ENCODE data around the gene DLG2. TPM values are rescaled to one million over a fixed set of nuclear protein-coding genes. Genes with fewer than 3 reads are reported as not detected.
A peak's percentile ranks its signal among the peaks of the same experiment; 100 is the strongest.

The DLG2 gene
- total and polyA plus RNA-seq, 3 experiments from 2014 or later, result 0.81 to 1.5 (median 1.3) TPM

DNA sequence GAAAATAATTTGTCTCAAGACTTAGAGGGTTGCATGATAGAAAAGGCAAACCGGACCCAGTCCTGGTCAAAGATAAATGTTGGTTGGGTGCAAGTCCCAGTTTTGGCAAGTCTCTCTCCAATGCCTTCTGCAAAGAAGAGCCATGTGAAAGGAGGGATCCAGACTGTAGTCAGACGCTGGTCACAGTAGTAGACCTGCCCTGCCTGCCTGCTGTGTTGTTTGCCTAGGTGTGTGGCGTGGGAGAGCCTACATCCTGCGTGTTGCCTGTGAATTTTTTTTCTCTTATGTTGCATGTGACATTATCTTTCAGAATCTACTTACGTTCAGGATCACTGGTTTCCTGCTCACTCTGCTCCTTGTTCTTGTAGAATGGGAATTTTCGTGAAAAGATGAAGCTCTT, 2143.3 kb downstream of the DLG2 start:
- no peaks in the 10 kb centered on the region for H3K36me3 ChIP-seq (ENCODE audit: insufficient read depth, low read length)
- no peak overlapping the region for H3K4me3 ChIP-seq (ENCODE audit: low read length)
- no peaks in the 10 kb centered on the region for H3K4me1 ChIP-seq (ENCODE audit: insufficient read depth, low read length)
- H3K9me3 Mint-ChIP-seq, result peaks cover 0 to 2% (median 0%) of the 10 kb centered on the region in 5 donors
- no peak overlapping the region for H3K4me3 Mint-ChIP-seq
- no peaks in the 10 kb centered on the region for H3K27me3 ChIP-seq (ENCODE audit: insufficient read depth, low read length, poor library complexity, severe bottlenecking)
- H3K36me3 Mint-ChIP-seq, result no peaks in the 10 kb centered on the region
- ChIA-PET CTCF (no interaction called here), POLR2A (no interaction called here)
- H3K27ac Mint-ChIP-seq, result no peak overlapping the region
- no peaks in the 10 kb centered on the region for H3K4me1 Mint-ChIP-seq
- H3K27me3 Mint-ChIP-seq, result peaks cover 2 to 13% of the 10 kb centered on the region in 2 donors
- DNase-seq, result no peak
- no peak overlapping the region for H3K27ac ChIP-seq (ENCODE audit: low read depth, low read length)
- no peaks in the 10 kb centered on the region for H3K9me3 ChIP-seq (ENCODE audit: low read length)

DNA sequence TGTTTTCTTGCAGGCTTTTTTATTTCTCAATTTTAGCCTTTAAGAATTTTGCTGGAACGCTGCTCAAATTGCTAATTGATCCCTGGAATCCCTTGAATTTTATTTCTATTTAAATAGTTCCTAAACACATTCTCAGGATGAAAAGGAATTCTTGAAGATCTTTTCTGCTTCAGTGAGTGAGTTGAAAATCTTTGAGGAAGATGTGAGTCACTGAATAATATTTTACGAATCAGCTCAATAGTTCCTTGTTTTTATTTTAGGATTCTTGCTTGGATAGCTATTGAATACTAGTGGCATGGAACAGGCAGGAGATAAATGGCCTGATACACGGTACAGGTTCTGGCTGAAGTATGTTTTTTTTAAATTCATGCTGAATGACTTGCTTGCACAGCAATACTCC, 2146.3 kb downstream of the DLG2 start:
- no peak overlapping the region for H3K27ac Mint-ChIP-seq
- H3K4me3 ChIP-seq (ENCODE audit: low read length), result no peak overlapping the region
- H3K27me3 ChIP-seq (ENCODE audit: insufficient read depth, low read length, poor library complexity, severe bottlenecking), result no peaks in the 10 kb centered on the region
- ChIA-PET CTCF (no interaction called here), POLR2A (no interaction called here)
- DNase-seq, result no peak
- no peaks in the 10 kb centered on the region for H3K9me3 ChIP-seq (ENCODE audit: low read length)
- peaks cover 2 to 23% of the 10 kb centered on the region in 2 donors for H3K27me3 Mint-ChIP-seq
- H3K4me1 ChIP-seq (ENCODE audit: insufficient read depth, low read length), result no peaks in the 10 kb centered on the region
- no peaks in the 10 kb centered on the region for H3K4me1 Mint-ChIP-seq
- H3K27ac ChIP-seq (ENCODE audit: low read depth, low read length), result no peak overlapping the region
- H3K9me3 Mint-ChIP-seq, result peaks cover 0 to 2% (median 0%) of the 10 kb centered on the region in 5 donors
- no peak overlapping the region for H3K4me3 Mint-ChIP-seq
- H3K36me3 Mint-ChIP-seq, result no peaks in the 10 kb centered on the region
- no peaks in the 10 kb centered on the region for H3K36me3 ChIP-seq (ENCODE audit: insufficient read depth, low read length)

- Histone ChIP-seq H3K27me3 (ENCODE audit: insufficient read depth, low read length, poor library complexity, severe bottlenecking) (no peaks in the 10 kb centered on the region), H3K36me3 (ENCODE audit: insufficient read depth, low read length) (no peaks in the 10 kb centered on the region), H3K4me1 (ENCODE audit: insufficient read depth, low read length) (no peaks in the 10 kb centered on the region), H3K4me3 (ENCODE audit: low read length) (no peak overlapping the region), H3K9me3 (ENCODE audit: low read length) (no peaks in the 10 kb centered on the region), H3K27ac (ENCODE audit: low read depth, low read length) (no peak overlapping the region)
- Mint-ChIP-seq H3K9me3 (peaks cover 0 to 2% (median 0%) of the 10 kb centered on the region in 5 donors), H3K27ac (no peak overlapping the region), H3K4me1 (no peaks in the 10 kb centered on the region), H3K27me3 (peaks cover 3 to 24% of the 10 kb centered on the region in 2 donors), H3K4me3 (no peak overlapping the region), H3K36me3 (no peaks in the 10 kb centered on the region)
- ChIA-PET POLR2A (no interaction called here), CTCF (no interaction called here)
- DNase-seq, result no peak
Measured at GRCh38 chr11:83480251-83480650, 2146.9 kb downstream of the DLG2 start.

GRCh38 chr11:83477772-83478171, 2149.4 kb downstream of the DLG2 start:
- Mint-ChIP-seq H3K9me3 (peaks cover 0 to 2% (median 0%) of the 10 kb centered on the region in 5 donors), H3K4me3 (no peak overlapping the region), H3K27ac (peak overlapping the region in 1 of 8 donors; percentile 21), H3K27me3 (peaks cover 14 to 27% of the 10 kb centered on the region in 2 donors), H3K4me1 (peaks cover 0 to under 1% (median 0%) of the 10 kb centered on the region in 3 donors), H3K36me3 (no peaks in the 10 kb centered on the region)
- ChIA-PET CTCF (no interaction called here), POLR2A (no interaction called here)
- no peak for DNase-seq
- Histone ChIP-seq H3K9me3 (ENCODE audit: low read length) (no peaks in the 10 kb centered on the region), H3K27ac (ENCODE audit: low read depth, low read length) (no peak overlapping the region), H3K27me3 (ENCODE audit: insufficient read depth, low read length, poor library complexity, severe bottlenecking) (no peaks in the 10 kb centered on the region), H3K4me1 (ENCODE audit: insufficient read depth, low read length) (no peaks in the 10 kb centered on the region), H3K36me3 (ENCODE audit: insufficient read depth, low read length) (no peaks in the 10 kb centered on the region), H3K4me3 (ENCODE audit: low read length) (no peak overlapping the region)

GRCh38 chr11:83475760-83476159, 2151.4 kb downstream of the DLG2 start:
- H3K4me1 Mint-ChIP-seq, result peaks cover 0 to 7% (median 0%) of the 10 kb centered on the region in 3 donors
- Histone ChIP-seq H3K36me3 (ENCODE audit: insufficient read depth, low read length) (no peaks in the 10 kb centered on the region), H3K4me1 (ENCODE audit: insufficient read depth, low read length) (no peaks in the 10 kb centered on the region), H3K27me3 (ENCODE audit: insufficient read depth, low read length, poor library complexity, severe bottlenecking) (no peaks in the 10 kb centered on the region), H3K9me3 (ENCODE audit: low read length) (no peaks in the 10 kb centered on the region), H3K4me3 (ENCODE audit: low read length) (no peak overlapping the region), H3K27ac (ENCODE audit: low read depth, low read length) (no peak overlapping the region)
- POLR2A ChIA-PET, result no interaction called here
- no peak for DNase-seq
- peaks cover 0 to 2% (median 0%) of the 10 kb centered on the region in 5 donors for H3K9me3 Mint-ChIP-seq
- H3K36me3 Mint-ChIP-seq, result no peaks in the 10 kb centered on the region
- no peak overlapping the region for H3K27ac Mint-ChIP-seq
- no peak overlapping the region for H3K4me3 Mint-ChIP-seq
- H3K27me3 Mint-ChIP-seq, result peaks cover 14 to 27% of the 10 kb centered on the region in 2 donors
- CTCF ChIA-PET, result no interaction called here

- Histone ChIP-seq H3K4me3 (ENCODE audit: low read length) (no peak overlapping the region), H3K27me3 (ENCODE audit: insufficient read depth, low read length, poor library complexity, severe bottlenecking) (no peaks in the 10 kb centered on the region), H3K36me3 (ENCODE audit: insufficient read depth, low read length) (no peaks in the 10 kb centered on the region), H3K27ac (ENCODE audit: low read depth, low read length) (no peak overlapping the region), H3K9me3 (ENCODE audit: low read length) (no peaks in the 10 kb centered on the region), H3K4me1 (ENCODE audit: insufficient read depth, low read length) (no peaks in the 10 kb centered on the region)
- no peak for DNase-seq
- Mint-ChIP-seq H3K4me1 (peaks cover 0 to 7% (median 0%) of the 10 kb centered on the region in 3 donors), H3K27me3 (peaks cover 12 to 17% of the 10 kb centered on the region in 2 donors), H3K9me3 (peaks cover 0 to 2% (median 0%) of the 10 kb centered on the region in 5 donors), H3K4me3 (no peak overlapping the region), H3K36me3 (no peaks in the 10 kb centered on the region), H3K27ac (no peak overlapping the region)
- POLR2A ChIA-PET, result no interaction called here
- CTCF ChIA-PET, result no interaction called here
Measured at GRCh38 chr11:83473743-83474142, 2153.4 kb downstream of the DLG2 start.

DNA sequence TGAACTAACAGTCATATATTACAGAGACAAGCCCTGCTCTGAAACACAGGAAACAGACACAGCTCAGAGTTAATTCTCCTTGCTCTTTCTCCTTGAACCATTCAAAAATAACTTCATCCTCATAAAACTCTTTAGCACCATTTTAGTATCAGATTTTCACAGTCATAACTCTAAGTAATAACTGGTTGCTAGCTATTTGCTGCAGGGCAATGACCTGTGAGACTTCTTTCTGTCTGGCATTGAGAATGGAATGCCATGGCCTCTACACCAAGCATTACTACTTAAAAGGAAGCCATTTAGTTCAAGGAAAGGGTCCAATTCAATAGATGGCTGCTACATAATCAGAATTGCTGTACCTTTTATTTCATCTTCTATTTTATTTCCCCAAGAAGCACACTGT, 2154.3 kb downstream of the DLG2 start:
- ChIA-PET CTCF (no interaction called here), POLR2A (no interaction called here)
- Mint-ChIP-seq H3K9me3 (peaks cover 0 to 2% (median 0%) of the 10 kb centered on the region in 5 donors), H3K4me3 (peak overlapping the region in 1 of 7 donors; percentile 67), H3K27me3 (peaks cover 12 to 15% of the 10 kb centered on the region in 2 donors), H3K27ac (peak overlapping the region in 1 of 8 donors; percentile 55), H3K4me1 (peaks cover 0 to 7% (median 0%) of the 10 kb centered on the region in 3 donors), H3K36me3 (no peaks in the 10 kb centered on the region)
- no peak for DNase-seq
- Histone ChIP-seq H3K4me1 (ENCODE audit: insufficient read depth, low read length) (no peaks in the 10 kb centered on the region), H3K9me3 (ENCODE audit: low read length) (no peaks in the 10 kb centered on the region), H3K36me3 (ENCODE audit: insufficient read depth, low read length) (no peaks in the 10 kb centered on the region), H3K27me3 (ENCODE audit: insufficient read depth, low read length, poor library complexity, severe bottlenecking) (no peaks in the 10 kb centered on the region), H3K27ac (ENCODE audit: low read depth, low read length) (no peak overlapping the region), H3K4me3 (ENCODE audit: low read length) (no peak overlapping the region)

- peak overlapping the region in 2 of 7 donors; percentile 50 to 67 for H3K4me3 Mint-ChIP-seq
- Histone ChIP-seq H3K36me3 (ENCODE audit: insufficient read depth, low read length) (no peaks in the 10 kb centered on the region), H3K4me3 (ENCODE audit: low read length) (no peak overlapping the region), H3K27ac (ENCODE audit: low read depth, low read length) (no peak overlapping the region), H3K9me3 (ENCODE audit: low read length) (no peaks in the 10 kb centered on the region), H3K27me3 (ENCODE audit: insufficient read depth, low read length, poor library complexity, severe bottlenecking) (no peaks in the 10 kb centered on the region), H3K4me1 (ENCODE audit: insufficient read depth, low read length) (no peaks in the 10 kb centered on the region)
- POLR2A ChIA-PET, result no interaction called here
- H3K27me3 Mint-ChIP-seq, result peaks cover 12 to 13% of the 10 kb centered on the region in 2 donors
- peaks cover 0 to 2% (median 0%) of the 10 kb centered on the region in 5 donors for H3K9me3 Mint-ChIP-seq
- H3K27ac Mint-ChIP-seq, result no peak overlapping the region
- no peaks in the 10 kb centered on the region for H3K36me3 Mint-ChIP-seq
- CTCF ChIA-PET, result no interaction called here
- peaks cover 0 to 7% (median 0%) of the 10 kb centered on the region in 3 donors for H3K4me1 Mint-ChIP-seq
- no peak for DNase-seq
Measured at GRCh38 chr11:83471831-83472727, 2155.1 kb downstream of the DLG2 start.
